Naive thymus-derived CD4-positive, alpha-beta T cell (primary cell): ENCODE results near the gene CRTC1. TPM values are rescaled to one million over a fixed set of nuclear protein-coding genes. Genes with fewer than 3 reads are reported as not detected.

Experiments used
- ATAC-seq: fragments of 150-1000 bp; cut with Tn5 transposase; 2 replicates; pipeline ENCODE4 v1.10.0; 2021; ENCODE audit warnings: mild to moderate bottlenecking, moderate library complexity
- CTCF ChIA-PET: fragments of 350-600 bp; sonication (Branson Sonifier 250); formaldehyde crosslinking; loops from one replicate; lab custom pipeline; 2021; ENCODE audit warnings: antibody characterized with exemption; lab: Charles Lee
- POLR2A ChIA-PET: fragments of 350-600 bp; sonication (Branson Sonifier 250); formaldehyde crosslinking; loops from one replicate; lab custom pipeline; 2021; ENCODE audit warnings: antibody characterized with exemption, inconsistent platforms; lab: Charles Lee
- DNase-seq, 9 donors: peaks; one replicate each; pipeline versions ENCODE4 v3.0.0 to v3.0.0-alpha.2; 2020 to 2022; ENCODE audit warnings: mixed read lengths in 1 of 9
- H3K27ac ChIP-seq: one replicate; pipeline ENCODE4 v1.7.0; 2013; ENCODE audit warnings: mild to moderate bottlenecking, low read depth, low read length, moderate library complexity
- H3K27me3 ChIP-seq, 2 donors: one replicate each; pipeline ENCODE4 v1.7.0; 2013; ENCODE audit warnings: low read length in 2 of 2, mild to moderate bottlenecking in 2 of 2, moderate library complexity in 2 of 2; ENCODE audit not compliant: control insufficient read depth in 2 of 2, insufficient read depth in 2 of 2
- H3K36me3 ChIP-seq, 3 experiments: 1 replicate in 2 of 3; 2 replicates in 1 of 3; pipeline ENCODE4 v1.7.0; 2013; ENCODE audit warnings: low read length in 3 of 3, mild to moderate bottlenecking in 3 of 3, moderate library complexity in 1 of 3; ENCODE audit not compliant: insufficient read depth in 3 of 3, control insufficient read depth in 2 of 3
- H3K4me1 ChIP-seq, 2 donors: one replicate each; pipeline ENCODE4 v1.7.0; 2013; ENCODE audit warnings: low read length in 2 of 2, mild to moderate bottlenecking in 2 of 2, moderate library complexity in 1 of 2; ENCODE audit not compliant: control insufficient read depth in 2 of 2, insufficient read depth in 2 of 2
- H3K4me3 ChIP-seq: 2 replicates; pipeline ENCODE4 v1.7.0; 2013; ENCODE audit warnings: mild to moderate bottlenecking, low read length
- H3K9me3 ChIP-seq, 3 experiments: 1 replicate in 2 of 3; 2 replicates in 1 of 3; pipeline ENCODE4 v1.7.0; 2013; ENCODE audit warnings: low read length in 3 of 3; ENCODE audit not compliant: control insufficient read depth in 2 of 3
- H3K27ac Mint-ChIP-seq, 9 donors: one replicate each; pipeline ENCODE4 v1.8.0; 2020 to 2022; ENCODE audit warnings: mixed read lengths in 9 of 9, mild to moderate bottlenecking in 8 of 9, moderate library complexity in 5 of 9, inconsistent platforms in 2 of 9
- H3K27me3 Mint-ChIP-seq, 5 donors: one replicate each; pipeline ENCODE4 v1.8.0; 2021 to 2022; ENCODE audit warnings: mixed read lengths in 5 of 5, mild to moderate bottlenecking in 1 of 5
- H3K36me3 Mint-ChIP-seq, 5 donors: one replicate each; pipeline ENCODE4 v1.8.0; 2020 to 2022; ENCODE audit warnings: mixed read lengths in 5 of 5, mild to moderate bottlenecking in 3 of 5, inconsistent platforms in 1 of 5
- H3K4me1 Mint-ChIP-seq, 7 donors: one replicate each; pipeline ENCODE4 v1.8.0; 2020 to 2022; ENCODE audit warnings: mixed read lengths in 7 of 7, mild to moderate bottlenecking in 3 of 7, inconsistent platforms in 1 of 7
- H3K4me3 Mint-ChIP-seq, 10 donors: one replicate each; pipeline ENCODE4 v1.8.0; 2020 to 2022; ENCODE audit warnings: mild to moderate bottlenecking in 10 of 10, mixed read lengths in 10 of 10, moderate library complexity in 6 of 10, inconsistent platforms in 2 of 10
- H3K9me3 Mint-ChIP-seq, 11 donors: one replicate each; pipeline ENCODE4 v1.8.0; 2020 to 2022; ENCODE audit warnings: mixed read lengths in 11 of 11, mild to moderate bottlenecking in 4 of 11, inconsistent platforms in 1 of 11, moderate library complexity in 1 of 11
- intact Hi-C, 2 donors: fragments of 100-400 bp; cut with micrococcal nuclease; formaldehyde crosslinking; loops; one replicate each; pipeline ENCODE4 v1.15.1; 2023
- polyA plus RNA-seq, 2 donors: library from polyadenylated mRNA; unstranded; fragments of 300-500 nt; fragmentation: Illumina TruSeq; gene quantifications; one replicate each; pipeline ENCODE4 v1.2.3, GENCODE V29; 2021
- total RNA-seq, 6 experiments: library from RNA in 5 of 6; stranded (reverse) in 5 of 6; gene quantifications; 1 replicate in 5 of 6; 2 replicates in 1 of 6; pipeline ENCODE4 v1.2.3 and lab custom pipeline; 2021 to 2026

Gene CRTC1
- total and polyA plus RNA-seq, 7 experiments from 2014 or later, result 0.97 to 23.4 (median 20.5) TPM

- no peaks in the 10 kb centered on the region for H3K27me3 Mint-ChIP-seq
- ATAC-seq, result no peak
- peak overlapping the region in 5 of 9 donors; percentile 8 to 63 (median 57) for H3K27ac Mint-ChIP-seq
- no peak overlapping the region for H3K4me3 ChIP-seq
- ChIA-PET POLR2A (no interaction called here), CTCF (no interaction called here)
- no peak for DNase-seq
- H3K27ac ChIP-seq, result no peak overlapping the region
- intact Hi-C loops, result no loop called here
- H3K27me3 ChIP-seq, result no peaks in the 10 kb centered on the region
- no peaks in the 10 kb centered on the region for H3K36me3 ChIP-seq
- H3K36me3 Mint-ChIP-seq, result peaks cover 0 to 8% (median 0%) of the 10 kb centered on the region in 5 donors
- H3K9me3 Mint-ChIP-seq, result no peaks in the 10 kb centered on the region
- H3K4me1 Mint-ChIP-seq, result peaks cover 5 to 38% (median 26%) of the 10 kb centered on the region in 7 donors
- H3K4me1 ChIP-seq, result peaks cover 0 to 2% of the 10 kb centered on the region in 2 donors
- H3K9me3 ChIP-seq, result no peaks in the 10 kb centered on the region
- no peak overlapping the region for H3K4me3 Mint-ChIP-seq
Measured at GRCh38 chr19:18657590-18658365, 25.7 kb upstream of the CRTC1 start.

- Histone ChIP-seq H3K4me3 (no peak overlapping the region), H3K9me3 (no peaks in the 10 kb centered on the region), H3K36me3 (no peaks in the 10 kb centered on the region), H3K27me3 (no peaks in the 10 kb centered on the region), H3K27ac (no peak overlapping the region), H3K4me1 (peaks cover 0 to 2% of the 10 kb centered on the region in 2 donors)
- Mint-ChIP-seq H3K27ac (peak overlapping the region in 7 of 9 donors; percentile 36 to 79 (median 57)), H3K4me3 (no peak overlapping the region), H3K27me3 (no peaks in the 10 kb centered on the region), H3K36me3 (peaks cover 0 to 8% (median 0%) of the 10 kb centered on the region in 5 donors), H3K9me3 (no peaks in the 10 kb centered on the region), H3K4me1 (peaks cover 5 to 42% (median 27%) of the 10 kb centered on the region in 7 donors)
- ChIA-PET POLR2A (no interaction called here), CTCF (no interaction called here)
- intact Hi-C loops, result no loop called here
- ATAC-seq, result no peak
- no peak for DNase-seq
Measured at GRCh38 chr19:18658366-18658855, 25.1 kb upstream of the CRTC1 start.

GRCh38 chr19:18659281-18660050 lies 24.0 kb upstream of the CRTC1 start:
- ChIA-PET CTCF (no interaction called here), POLR2A (no interaction called here)
- H3K27me3 ChIP-seq, result no peaks in the 10 kb centered on the region
- intact Hi-C loops, result no loop called here
- no peak overlapping the region for H3K27ac ChIP-seq
- H3K27me3 Mint-ChIP-seq, result no peaks in the 10 kb centered on the region
- H3K9me3 ChIP-seq, result no peaks in the 10 kb centered on the region
- H3K36me3 ChIP-seq, result no peaks in the 10 kb centered on the region
- ATAC-seq (peak; percentile 43), DNase-seq (no peak)
- no peak overlapping the region for H3K4me3 Mint-ChIP-seq
- H3K36me3 Mint-ChIP-seq, result peaks cover 0 to 8% (median 0%) of the 10 kb centered on the region in 5 donors
- H3K4me1 Mint-ChIP-seq, result peaks cover 11 to 46% (median 34%) of the 10 kb centered on the region in 7 donors
- H3K4me3 ChIP-seq, result no peak overlapping the region
- H3K9me3 Mint-ChIP-seq, result no peaks in the 10 kb centered on the region
- peaks cover 0 to 9% of the 10 kb centered on the region in 2 donors for H3K4me1 ChIP-seq
- peak overlapping the region in 4 of 9 donors; percentile 47 to 82 (median 60) for H3K27ac Mint-ChIP-seq

- Mint-ChIP-seq H3K4me1 (peaks cover 9 to 43% (median 34%) of the 10 kb centered on the region in 7 donors), H3K4me3 (no peak overlapping the region), H3K36me3 (peaks cover 0 to 8% (median 0%) of the 10 kb centered on the region in 5 donors), H3K27ac (peak overlapping the region in 1 of 9 donors; percentile 65), H3K27me3 (no peaks in the 10 kb centered on the region), H3K9me3 (no peaks in the 10 kb centered on the region)
- no peak for ATAC-seq
- H3K27me3 ChIP-seq, result no peaks in the 10 kb centered on the region
- peaks cover 0 to 9% of the 10 kb centered on the region in 2 donors for H3K4me1 ChIP-seq
- H3K36me3 ChIP-seq, result peaks cover 0 to 2% (median 0%) of the 10 kb centered on the region in 3 experiments
- no peak overlapping the region for H3K4me3 ChIP-seq
- DNase-seq, result no peak
- H3K9me3 ChIP-seq, result no peaks in the 10 kb centered on the region
- intact Hi-C loops, result no loop called here
- CTCF ChIA-PET, result no interaction called here
- no peak overlapping the region for H3K27ac ChIP-seq
- POLR2A ChIA-PET, result no interaction called here
Measured at GRCh38 chr19:18660051-18660910, 23.2 kb upstream of the CRTC1 start.

GRCh38 chr19:18660939-18661670 lies 22.4 kb upstream of the CRTC1 start:
- peaks cover 0 to 8% (median 0%) of the 10 kb centered on the region in 5 donors for H3K36me3 Mint-ChIP-seq
- ATAC-seq, result no peak
- H3K4me1 ChIP-seq, result peaks cover 0 to 9% of the 10 kb centered on the region in 2 donors
- DNase-seq, result no peak
- no peaks in the 10 kb centered on the region for H3K9me3 ChIP-seq
- H3K27ac Mint-ChIP-seq, result peak overlapping the region in 4 of 9 donors; percentile 15 to 68 (median 66)
- H3K4me3 ChIP-seq, result no peak overlapping the region
- peaks cover 9 to 43% (median 34%) of the 10 kb centered on the region in 7 donors for H3K4me1 Mint-ChIP-seq
- H3K4me3 Mint-ChIP-seq, result no peak overlapping the region
- ChIA-PET CTCF (no interaction called here), POLR2A (no interaction called here)
- no peaks in the 10 kb centered on the region for H3K27me3 ChIP-seq
- H3K27me3 Mint-ChIP-seq, result no peaks in the 10 kb centered on the region
- intact Hi-C loops, result no loop called here
- H3K9me3 Mint-ChIP-seq, result no peaks in the 10 kb centered on the region
- peaks cover 0 to 8% (median 0%) of the 10 kb centered on the region in 3 experiments for H3K36me3 ChIP-seq
- no peak overlapping the region for H3K27ac ChIP-seq
